ENCODE data around the gene DPH6.
"Not testable (repeated sequence)": the region's sequence is repeated elsewhere in the genome, so short reads cannot be mapped to it uniquely, and the experiment has no call there.

DPH6 gene

DNA sequence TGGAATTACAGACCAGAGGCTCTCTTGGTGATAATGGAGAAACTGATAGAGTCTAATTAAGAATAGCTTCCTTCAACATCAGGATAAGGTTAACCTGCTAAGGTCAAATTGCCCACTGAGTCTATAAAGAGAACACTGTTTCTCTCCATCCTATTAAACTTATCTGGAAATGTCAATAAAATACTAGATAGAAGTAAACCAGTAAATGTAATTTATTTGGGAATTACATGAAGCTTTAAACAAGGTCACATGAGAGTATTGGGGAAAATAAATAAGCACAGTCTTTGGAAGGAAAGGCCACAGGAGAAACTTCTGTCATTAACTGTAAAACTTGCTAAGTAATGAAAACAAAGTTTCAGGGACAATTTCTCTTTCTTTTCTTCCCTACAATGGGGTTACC is 118.5 kb downstream of the DPH6 start:
- H3K27me3 ChIP-seq (ENCODE audit: control insufficient read depth in 2 of 2, insufficient read depth in 2 of 2, low read length in 2 of 2) = no peaks in the 10 kb centered on the region
- H3K9me3 ChIP-seq (ENCODE audit: control insufficient read depth in 2 of 2, low read length in 2 of 2) = no peaks in the 10 kb centered on the region
- no peak overlapping the region for H3K9ac ChIP-seq (ENCODE audit: low read depth in 1 of 2, low read length in 2 of 2)
- no peak overlapping the region for H3K4me3 ChIP-seq (ENCODE audit: low read length in 2 of 2)
- no peak overlapping the region for H3K27ac ChIP-seq (ENCODE audit: low read depth in 2 of 2, low read length in 2 of 2)
- no peaks in the 10 kb centered on the region for H3K4me1 ChIP-seq (ENCODE audit: control insufficient read depth in 2 of 2, insufficient read depth in 2 of 2, low read length in 2 of 2)
- no peaks in the 10 kb centered on the region for H3K36me3 ChIP-seq (ENCODE audit: control insufficient read depth in 2 of 2, insufficient read depth in 2 of 2, low read length in 2 of 2)

DNA sequence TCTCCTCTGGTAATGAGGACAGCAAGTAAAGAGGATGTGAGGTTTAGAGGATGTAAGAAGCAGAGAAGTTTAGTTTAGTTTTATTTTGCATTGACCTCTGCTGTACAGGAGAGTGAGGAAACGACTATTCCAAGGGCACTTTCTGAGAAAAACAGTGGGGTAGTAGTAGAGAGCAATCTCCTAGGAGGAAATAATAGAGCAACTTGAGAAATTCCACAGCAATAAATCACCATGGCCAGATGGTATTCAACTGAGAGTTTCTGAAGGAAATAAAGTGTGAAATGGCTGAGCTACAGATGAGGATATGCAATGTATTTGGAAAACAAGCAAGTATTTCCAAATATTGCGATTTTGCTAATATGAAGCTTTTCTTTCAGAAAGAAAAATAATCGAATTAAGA is 118.9 kb downstream of the DPH6 start:
- Histone ChIP-seq H3K27me3 (ENCODE audit: control insufficient read depth in 2 of 2, insufficient read depth in 2 of 2, low read length in 2 of 2) (no peaks in the 10 kb centered on the region), H3K4me1 (ENCODE audit: control insufficient read depth in 2 of 2, insufficient read depth in 2 of 2, low read length in 2 of 2) (no peaks in the 10 kb centered on the region), H3K9ac (ENCODE audit: low read depth in 1 of 2, low read length in 2 of 2) (no peak overlapping the region), H3K4me3 (ENCODE audit: low read length in 2 of 2) (no peak overlapping the region), H3K36me3 (ENCODE audit: control insufficient read depth in 2 of 2, insufficient read depth in 2 of 2, low read length in 2 of 2) (no peaks in the 10 kb centered on the region), H3K27ac (ENCODE audit: low read depth in 2 of 2, low read length in 2 of 2) (no peak overlapping the region), H3K9me3 (ENCODE audit: control insufficient read depth in 2 of 2, low read length in 2 of 2) (no peaks in the 10 kb centered on the region)

DNA sequence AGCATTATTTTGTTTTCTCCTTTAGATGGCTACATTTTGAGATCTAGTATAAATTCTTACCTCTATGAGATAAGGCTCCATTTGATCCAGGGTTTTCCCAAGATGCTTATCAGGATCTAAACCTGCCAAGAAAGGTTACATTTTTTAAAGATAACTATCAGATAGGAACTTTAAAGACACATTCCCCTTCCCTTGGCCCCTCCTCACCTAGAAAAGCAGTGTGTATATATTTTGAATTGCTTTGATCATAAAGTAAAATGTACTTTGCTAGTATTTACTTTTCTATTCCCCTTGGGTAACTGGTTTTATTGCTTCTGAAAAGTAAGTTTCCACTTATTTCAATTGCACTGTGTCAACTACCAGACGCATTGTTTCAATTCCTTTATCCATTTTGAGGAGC is 135.2 kb downstream of the DPH6 start:
- no peak overlapping the region for H3K27ac ChIP-seq (ENCODE audit: low read depth in 2 of 2, low read length in 2 of 2)
- H3K4me3 ChIP-seq (ENCODE audit: low read length in 2 of 2) = no peak overlapping the region
- peaks cover 0 to 3% of the 10 kb centered on the region in 2 donors for H3K4me1 ChIP-seq (ENCODE audit: control insufficient read depth in 2 of 2, insufficient read depth in 2 of 2, low read length in 2 of 2)
- H3K9ac ChIP-seq (ENCODE audit: low read depth in 1 of 2, low read length in 2 of 2) = no peak overlapping the region
- H3K9me3 ChIP-seq (ENCODE audit: control insufficient read depth in 2 of 2, low read length in 2 of 2) = no peaks in the 10 kb centered on the region
- H3K36me3 ChIP-seq (ENCODE audit: control insufficient read depth in 2 of 2, insufficient read depth in 2 of 2, low read length in 2 of 2) = no peaks in the 10 kb centered on the region
- H3K27me3 ChIP-seq (ENCODE audit: control insufficient read depth in 2 of 2, insufficient read depth in 2 of 2, low read length in 2 of 2) = no peaks in the 10 kb centered on the region

DNA sequence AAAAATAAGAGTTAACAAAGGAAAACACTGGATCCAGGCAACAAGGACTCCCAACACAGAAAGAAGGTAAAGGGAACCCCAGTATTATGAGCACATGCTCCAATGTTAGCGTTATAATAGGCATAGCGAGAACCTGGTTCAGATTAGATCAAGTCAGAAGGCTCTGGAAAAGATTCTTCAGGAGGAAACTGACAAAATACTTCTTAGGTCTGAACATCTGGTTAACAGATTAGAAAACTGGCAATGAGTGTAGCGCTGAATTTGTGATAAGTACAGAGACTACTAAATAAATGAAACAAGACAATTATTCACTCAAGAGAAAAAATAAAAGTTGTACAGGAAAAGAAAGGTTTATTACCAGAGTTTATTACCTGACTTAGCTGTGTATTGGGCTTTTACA is 146.1 kb downstream of the DPH6 start:
- Histone ChIP-seq H3K4me1 (ENCODE audit: control insufficient read depth in 2 of 2, insufficient read depth in 2 of 2, low read length in 2 of 2) (no peaks in the 10 kb centered on the region), H3K9me3 (ENCODE audit: control insufficient read depth in 2 of 2, low read length in 2 of 2) (no peaks in the 10 kb centered on the region), H3K36me3 (ENCODE audit: control insufficient read depth in 2 of 2, insufficient read depth in 2 of 2, low read length in 2 of 2) (no peaks in the 10 kb centered on the region), H3K27ac (ENCODE audit: low read depth in 2 of 2, low read length in 2 of 2) (no peak overlapping the region), H3K4me3 (ENCODE audit: low read length in 2 of 2) (no peak overlapping the region), H3K9ac (ENCODE audit: low read depth in 1 of 2, low read length in 2 of 2) (no peak overlapping the region), H3K27me3 (ENCODE audit: control insufficient read depth in 2 of 2, insufficient read depth in 2 of 2, low read length in 2 of 2) (no peaks in the 10 kb centered on the region)

DNA sequence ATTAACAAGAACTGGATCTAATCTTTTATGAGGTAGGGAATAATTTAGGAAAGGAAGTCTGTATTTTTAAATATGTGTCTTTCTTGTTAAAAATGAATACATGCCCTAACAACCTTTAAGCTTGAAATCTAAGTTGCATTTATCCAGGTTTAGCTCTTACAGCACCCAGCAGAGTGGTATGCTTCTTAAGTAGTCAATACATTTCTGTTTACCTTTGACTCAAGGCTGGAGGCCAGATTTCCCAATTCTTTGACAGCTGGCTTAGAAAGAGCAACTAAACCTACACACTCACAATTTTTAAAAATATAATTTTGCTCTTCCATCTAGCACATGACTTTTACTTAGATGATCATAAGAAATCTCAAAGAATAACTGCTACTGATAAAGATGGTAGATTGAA is 148.9 kb downstream of the DPH6 start:
- Histone ChIP-seq H3K9me3 (ENCODE audit: control insufficient read depth in 2 of 2, low read length in 2 of 2) (no peaks in the 10 kb centered on the region), H3K4me1 (ENCODE audit: control insufficient read depth in 2 of 2, insufficient read depth in 2 of 2, low read length in 2 of 2) (peaks cover 0 to 5% of the 10 kb centered on the region in 2 donors), H3K27ac (ENCODE audit: low read depth in 2 of 2, low read length in 2 of 2) (no peak overlapping the region), H3K9ac (ENCODE audit: low read depth in 1 of 2, low read length in 2 of 2) (no peak overlapping the region), H3K36me3 (ENCODE audit: control insufficient read depth in 2 of 2, insufficient read depth in 2 of 2, low read length in 2 of 2) (no peaks in the 10 kb centered on the region), H3K27me3 (ENCODE audit: control insufficient read depth in 2 of 2, insufficient read depth in 2 of 2, low read length in 2 of 2) (no peaks in the 10 kb centered on the region), H3K4me3 (ENCODE audit: low read length in 2 of 2) (no peak overlapping the region)

DNA sequence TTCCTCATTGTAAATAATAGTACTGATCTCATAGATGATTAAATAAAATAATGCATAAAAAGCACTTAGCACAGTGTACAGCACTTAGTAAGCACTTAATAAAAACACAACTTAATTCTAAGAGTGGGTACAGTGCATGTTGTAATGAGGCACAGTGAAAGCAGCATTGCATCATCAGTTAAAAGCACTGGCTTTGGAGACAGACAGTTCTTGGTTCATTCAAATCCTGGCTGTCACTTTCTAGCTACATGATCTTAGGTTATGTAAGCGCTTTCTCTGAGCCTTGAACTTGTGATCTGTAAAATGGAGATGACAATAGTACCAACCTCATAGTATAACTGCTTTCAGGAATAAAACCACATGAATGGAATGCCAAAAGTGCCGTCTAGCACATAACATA is 151.5 kb downstream of the DPH6 start:
- Histone ChIP-seq H3K4me1 (ENCODE audit: control insufficient read depth in 2 of 2, insufficient read depth in 2 of 2, low read length in 2 of 2) (peaks cover 0 to 5% of the 10 kb centered on the region in 2 donors), H3K36me3 (ENCODE audit: control insufficient read depth in 2 of 2, insufficient read depth in 2 of 2, low read length in 2 of 2) (no peaks in the 10 kb centered on the region), H3K27ac (ENCODE audit: low read depth in 2 of 2, low read length in 2 of 2) (no peak overlapping the region), H3K4me3 (ENCODE audit: low read length in 2 of 2) (no peak overlapping the region), H3K9ac (ENCODE audit: low read depth in 1 of 2, low read length in 2 of 2) (no peak overlapping the region), H3K9me3 (ENCODE audit: control insufficient read depth in 2 of 2, low read length in 2 of 2) (no peaks in the 10 kb centered on the region), H3K27me3 (ENCODE audit: control insufficient read depth in 2 of 2, insufficient read depth in 2 of 2, low read length in 2 of 2) (no peaks in the 10 kb centered on the region)

DNA sequence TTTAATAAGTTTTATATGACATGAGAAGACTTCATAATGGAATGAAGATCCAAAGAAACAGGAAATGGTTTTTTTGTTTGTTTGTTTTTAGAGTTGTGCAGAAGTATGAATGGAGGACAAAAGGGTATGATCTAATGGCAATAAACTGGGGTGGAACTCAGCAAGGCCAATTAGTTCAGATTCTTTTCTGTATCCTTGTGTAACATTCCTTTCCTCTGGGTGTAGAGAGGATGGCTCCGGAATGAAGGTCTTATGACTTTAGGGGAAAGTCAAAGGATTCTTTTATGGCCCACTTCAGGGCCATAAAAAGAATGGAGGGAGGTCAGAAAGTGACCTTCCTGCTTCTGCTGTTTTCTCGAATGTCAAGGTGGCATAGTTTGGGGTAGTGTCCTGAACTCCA is 152.6 kb downstream of the DPH6 start:
- Histone ChIP-seq H3K9me3 (ENCODE audit: control insufficient read depth in 2 of 2, low read length in 2 of 2) (no peaks in the 10 kb centered on the region), H3K9ac (ENCODE audit: low read depth in 1 of 2, low read length in 2 of 2) (no peak overlapping the region), H3K27me3 (ENCODE audit: control insufficient read depth in 2 of 2, insufficient read depth in 2 of 2, low read length in 2 of 2) (no peaks in the 10 kb centered on the region), H3K4me1 (ENCODE audit: control insufficient read depth in 2 of 2, insufficient read depth in 2 of 2, low read length in 2 of 2) (peaks cover 0 to 5% of the 10 kb centered on the region in 2 donors), H3K36me3 (ENCODE audit: control insufficient read depth in 2 of 2, insufficient read depth in 2 of 2, low read length in 2 of 2) (no peaks in the 10 kb centered on the region), H3K4me3 (ENCODE audit: low read length in 2 of 2) (no peak overlapping the region), H3K27ac (ENCODE audit: low read depth in 2 of 2, low read length in 2 of 2) (no peak overlapping the region)

DNA sequence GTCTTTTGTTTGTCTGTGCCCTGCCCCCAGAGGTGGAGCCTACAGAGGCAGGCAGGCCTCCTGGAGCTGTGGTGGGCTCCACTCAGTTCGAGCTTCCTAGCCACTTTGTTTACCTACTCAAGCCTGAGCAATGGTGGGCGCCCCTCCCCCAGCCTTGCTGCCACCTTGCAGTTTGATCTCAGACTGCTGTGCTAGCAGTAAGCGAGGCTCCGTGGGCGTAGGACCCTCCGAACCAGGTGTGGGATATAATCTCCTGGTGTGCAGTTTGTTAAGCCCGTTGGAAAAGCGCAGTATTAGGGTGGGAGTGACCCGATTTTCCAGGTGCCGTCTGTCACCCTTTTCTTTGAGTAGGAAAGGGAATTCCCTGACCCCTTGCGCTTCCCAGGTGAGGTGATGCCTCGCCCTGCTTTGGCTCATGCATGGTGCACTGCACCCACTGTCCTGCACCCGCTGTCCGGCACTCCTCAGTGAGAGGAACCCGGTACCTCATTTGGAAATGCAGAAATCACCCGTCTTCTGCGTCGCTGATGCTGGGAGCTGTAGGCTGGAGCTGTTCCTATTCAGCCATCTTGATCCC is 154.5 kb downstream of the DPH6 start:
- not testable (repeated sequence) for H3K36me3 ChIP-seq (ENCODE audit: control insufficient read depth in 2 of 2, insufficient read depth in 2 of 2, low read length in 2 of 2); H3K9ac ChIP-seq (ENCODE audit: low read depth in 1 of 2, low read length in 2 of 2); H3K4me3 ChIP-seq (ENCODE audit: low read length in 2 of 2); H3K4me1 ChIP-seq (ENCODE audit: control insufficient read depth in 2 of 2, insufficient read depth in 2 of 2, low read length in 2 of 2); H3K27ac ChIP-seq (ENCODE audit: low read depth in 2 of 2, low read length in 2 of 2); H3K27me3 ChIP-seq (ENCODE audit: control insufficient read depth in 2 of 2, insufficient read depth in 2 of 2, low read length in 2 of 2); H3K9me3 ChIP-seq (ENCODE audit: control insufficient read depth in 2 of 2, low read length in 2 of 2)

DNA sequence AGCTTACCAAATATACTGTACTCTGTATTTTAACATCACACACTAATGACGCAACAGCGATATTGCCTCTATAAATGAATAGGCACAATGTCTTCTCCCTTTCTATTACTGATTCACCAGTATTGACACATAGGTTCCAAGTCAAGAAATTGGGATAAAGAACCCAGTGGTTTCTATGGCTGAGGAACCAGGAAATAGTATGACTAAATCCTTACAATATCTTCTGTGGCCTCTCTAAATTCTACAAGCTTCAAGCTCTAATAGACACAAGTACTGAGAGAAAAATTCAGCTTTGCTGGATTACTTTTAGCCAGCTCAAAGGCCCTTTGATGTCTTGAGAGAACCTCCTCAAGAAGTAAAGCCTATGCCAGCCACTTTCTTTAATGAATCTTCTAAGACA is 162.5 kb downstream of the DPH6 start:
- no peak overlapping the region for H3K9ac ChIP-seq (ENCODE audit: low read depth in 1 of 2, low read length in 2 of 2)
- H3K4me3 ChIP-seq (ENCODE audit: low read length in 2 of 2) = no peak overlapping the region
- no peak overlapping the region for H3K27ac ChIP-seq (ENCODE audit: low read depth in 2 of 2, low read length in 2 of 2)
- H3K36me3 ChIP-seq (ENCODE audit: control insufficient read depth in 2 of 2, insufficient read depth in 2 of 2, low read length in 2 of 2) = no peaks in the 10 kb centered on the region
- H3K4me1 ChIP-seq (ENCODE audit: control insufficient read depth in 2 of 2, insufficient read depth in 2 of 2, low read length in 2 of 2) = no peaks in the 10 kb centered on the region
- H3K27me3 ChIP-seq (ENCODE audit: control insufficient read depth in 2 of 2, insufficient read depth in 2 of 2, low read length in 2 of 2) = no peaks in the 10 kb centered on the region
- H3K9me3 ChIP-seq (ENCODE audit: control insufficient read depth in 2 of 2, low read length in 2 of 2) = no peaks in the 10 kb centered on the region

DNA sequence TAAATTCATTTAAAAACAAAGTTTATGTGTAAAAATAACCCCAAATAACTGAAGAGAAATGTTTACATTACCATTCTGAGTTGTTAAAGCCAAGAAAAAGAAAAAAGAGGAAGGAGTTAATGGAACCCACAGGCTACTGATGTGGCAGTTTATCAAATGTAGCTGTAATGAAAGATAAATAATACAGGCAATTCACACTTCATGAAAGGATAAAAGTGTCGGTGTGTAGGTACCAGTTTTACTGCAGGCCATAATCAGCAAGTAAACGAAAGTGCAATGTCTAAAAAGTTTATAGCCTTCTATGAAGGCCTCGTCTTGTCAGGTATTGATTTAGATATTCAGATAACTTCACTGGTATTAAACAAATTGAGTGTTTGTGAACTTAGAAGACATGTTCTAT is 164.6 kb downstream of the DPH6 start:
- Histone ChIP-seq H3K27me3 (ENCODE audit: control insufficient read depth in 2 of 2, insufficient read depth in 2 of 2, low read length in 2 of 2) (no peaks in the 10 kb centered on the region), H3K36me3 (ENCODE audit: control insufficient read depth in 2 of 2, insufficient read depth in 2 of 2, low read length in 2 of 2) (no peaks in the 10 kb centered on the region), H3K9me3 (ENCODE audit: control insufficient read depth in 2 of 2, low read length in 2 of 2) (no peaks in the 10 kb centered on the region), H3K4me1 (ENCODE audit: control insufficient read depth in 2 of 2, insufficient read depth in 2 of 2, low read length in 2 of 2) (no peaks in the 10 kb centered on the region), H3K4me3 (ENCODE audit: low read length in 2 of 2) (no peak overlapping the region), H3K27ac (ENCODE audit: low read depth in 2 of 2, low read length in 2 of 2) (no peak overlapping the region), H3K9ac (ENCODE audit: low read depth in 1 of 2, low read length in 2 of 2) (no peak overlapping the region)

DNA sequence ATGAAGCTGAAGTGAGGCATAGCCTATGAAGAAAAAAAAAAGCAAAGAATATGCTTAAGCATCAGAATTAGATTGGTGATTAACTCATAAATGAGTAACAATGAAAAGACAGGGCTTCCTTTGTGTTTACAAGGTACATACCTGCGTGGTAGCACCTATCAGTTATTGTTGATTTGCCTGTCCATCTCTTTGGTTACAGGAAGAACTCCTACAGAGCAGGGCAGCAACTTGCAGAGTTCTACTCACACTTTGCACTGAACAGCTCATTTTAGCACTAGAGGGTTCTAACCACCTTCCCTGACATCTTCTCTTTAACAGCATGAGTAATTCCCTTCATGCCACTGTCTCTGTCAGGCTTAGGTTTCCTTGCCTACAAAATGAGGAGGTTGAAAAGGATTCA is 166.0 kb downstream of the DPH6 start:
- Histone ChIP-seq H3K27me3 (ENCODE audit: control insufficient read depth in 2 of 2, insufficient read depth in 2 of 2, low read length in 2 of 2) (no peaks in the 10 kb centered on the region), H3K4me1 (ENCODE audit: control insufficient read depth in 2 of 2, insufficient read depth in 2 of 2, low read length in 2 of 2) (no peaks in the 10 kb centered on the region), H3K9me3 (ENCODE audit: control insufficient read depth in 2 of 2, low read length in 2 of 2) (no peaks in the 10 kb centered on the region)

More for the DNA sequence above, 166.0 kb downstream of the DPH6 start:
- Histone ChIP-seq H3K27ac (ENCODE audit: low read depth in 2 of 2, low read length in 2 of 2) (no peak overlapping the region), H3K36me3 (ENCODE audit: control insufficient read depth in 2 of 2, insufficient read depth in 2 of 2, low read length in 2 of 2) (no peaks in the 10 kb centered on the region), H3K4me3 (ENCODE audit: low read length in 2 of 2) (no peak overlapping the region), H3K9ac (ENCODE audit: low read depth in 1 of 2, low read length in 2 of 2) (no peak overlapping the region)

Data from mucosa of rectum (tissue), 2 donors.